Endothelial cell (in vitro differentiated cells): ENCODE data around the gene NTF3. TPM values are rescaled to one million over a fixed set of nuclear protein-coding genes. Genes with fewer than 3 reads are reported as not detected.

ENCODE experiments used
- DNase-seq: peaks from one replicate; pipeline ENCODE4 v3.0.0; 2021; ENCODE audit warnings: low spot score
- H3K27ac Mint-ChIP-seq: one replicate; pipeline ENCODE4 v1.8.0; 2021; ENCODE audit warnings: mixed read lengths, inconsistent platforms; ENCODE audit not compliant: unreplicated experiment
- H3K27me3 Mint-ChIP-seq: one replicate; pipeline ENCODE4 v1.8.0; 2021; ENCODE audit warnings: mild to moderate bottlenecking, moderate library complexity, mixed read lengths, inconsistent platforms; ENCODE audit not compliant: unreplicated experiment
- H3K36me3 Mint-ChIP-seq: one replicate; pipeline ENCODE4 v1.8.0; 2021; ENCODE audit warnings: mild to moderate bottlenecking, low read depth, mixed read lengths, inconsistent platforms; ENCODE audit not compliant: unreplicated experiment
- H3K4me1 Mint-ChIP-seq: one replicate; pipeline ENCODE4 v1.8.0; 2021; ENCODE audit warnings: mild to moderate bottlenecking, mixed read lengths, inconsistent platforms; ENCODE audit not compliant: unreplicated experiment
- H3K4me3 Mint-ChIP-seq: one replicate; pipeline ENCODE4 v1.8.0; 2021; ENCODE audit warnings: mild to moderate bottlenecking, mixed read lengths, inconsistent platforms; ENCODE audit not compliant: unreplicated experiment
- H3K9me3 Mint-ChIP-seq: one replicate; pipeline ENCODE4 v1.8.0; 2021; ENCODE audit warnings: mixed read lengths, inconsistent platforms; ENCODE audit not compliant: unreplicated experiment
- total RNA-seq: library from RNA; stranded (reverse); fragmentation: NEBNext Ultra II Directional; extraction: Animal tissue kit (Norgen Biotek cat#: 25700); gene quantifications from one replicate; pipeline ENCODE4 v1.2.1, GENCODE V29; 2021; ENCODE audit not compliant: unreplicated experiment
- TF ChIP-seq, protein P1 (sequence below): fragments of 200-600 bp; sonication (generic); IDR thresholded peaks from one replicate; pipeline ENCODE4 v1.5.0; 2021; ENCODE audit warnings: antibody characterized with exemption; ENCODE audit not compliant: unreplicated experiment

Gene NTF3
- total RNA-seq, 1 donor from 2014 or later = not detected

- H3K9me3 Mint-ChIP-seq = no peaks in the 10 kb centered on the region
- peaks cover 20% of the 10 kb centered on the region for H3K4me1 Mint-ChIP-seq
- DNase-seq = no peak
- H3K27ac Mint-ChIP-seq = no peak overlapping the region
- H3K36me3 Mint-ChIP-seq = peaks cover 3% of the 10 kb centered on the region
- no peak overlapping the region for H3K4me3 Mint-ChIP-seq
- TF ChIP-seq, protein P1, sequence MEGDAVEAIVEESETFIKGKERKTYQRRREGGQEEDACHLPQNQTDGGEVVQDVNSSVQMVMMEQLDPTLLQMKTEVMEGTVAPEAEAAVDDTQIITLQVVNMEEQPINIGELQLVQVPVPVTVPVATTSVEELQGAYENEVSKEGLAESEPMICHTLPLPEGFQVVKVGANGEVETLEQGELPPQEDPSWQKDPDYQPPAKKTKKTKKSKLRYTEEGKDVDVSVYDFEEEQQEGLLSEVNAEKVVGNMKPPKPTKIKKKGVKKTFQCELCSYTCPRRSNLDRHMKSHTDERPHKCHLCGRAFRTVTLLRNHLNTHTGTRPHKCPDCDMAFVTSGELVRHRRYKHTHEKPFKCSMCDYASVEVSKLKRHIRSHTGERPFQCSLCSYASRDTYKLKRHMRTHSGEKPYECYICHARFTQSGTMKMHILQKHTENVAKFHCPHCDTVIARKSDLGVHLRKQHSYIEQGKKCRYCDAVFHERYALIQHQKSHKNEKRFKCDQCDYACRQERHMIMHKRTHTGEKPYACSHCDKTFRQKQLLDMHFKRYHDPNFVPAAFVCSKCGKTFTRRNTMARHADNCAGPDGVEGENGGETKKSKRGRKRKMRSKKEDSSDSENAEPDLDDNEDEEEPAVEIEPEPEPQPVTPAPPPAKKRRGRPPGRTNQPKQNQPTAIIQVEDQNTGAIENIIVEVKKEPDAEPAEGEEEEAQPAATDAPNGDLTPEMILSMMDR = no peak
- H3K27me3 Mint-ChIP-seq = peaks cover 12% of the 10 kb centered on the region
Measured at GRCh38 chr12:5458229-5459050, 26.5 kb downstream of the NTF3 start.

- no peak for DNase-seq
- Mint-ChIP-seq H3K4me3 (no peak overlapping the region), H3K9me3 (no peaks in the 10 kb centered on the region), H3K4me1 (peaks cover 23% of the 10 kb centered on the region), H3K27me3 (peaks cover 12% of the 10 kb centered on the region), H3K27ac (no peak overlapping the region), H3K36me3 (peaks cover 3% of the 10 kb centered on the region)
- TF ChIP-seq, protein P1 = no peak
Measured at GRCh38 chr12:5459051-5459782, 27.3 kb downstream of the NTF3 start.

GRCh38 chr12:5460817-5461216 is 28.9 kb downstream of the NTF3 start:
- TF ChIP-seq, protein P1 = no peak
- H3K27me3 Mint-ChIP-seq = peaks cover 12% of the 10 kb centered on the region
- no peak overlapping the region for H3K27ac Mint-ChIP-seq
- H3K9me3 Mint-ChIP-seq = no peaks in the 10 kb centered on the region
- H3K4me1 Mint-ChIP-seq = peaks cover 23% of the 10 kb centered on the region
- no peak overlapping the region for H3K4me3 Mint-ChIP-seq
- DNase-seq = no peak
- H3K36me3 Mint-ChIP-seq = peaks cover 3% of the 10 kb centered on the region

GRCh38 chr12:5461966-5462365 is 30.1 kb downstream of the NTF3 start:
- DNase-seq = no peak

More at GRCh38 chr12:5461966-5462365, 30.1 kb downstream of the NTF3 start:
- TF ChIP-seq, protein P1 = no peak
- Mint-ChIP-seq H3K9me3 (no peaks in the 10 kb centered on the region), H3K27ac (no peak overlapping the region), H3K4me3 (no peak overlapping the region), H3K4me1 (peaks cover 19% of the 10 kb centered on the region), H3K27me3 (peaks cover 10% of the 10 kb centered on the region), H3K36me3 (peaks cover 3% of the 10 kb centered on the region)
